LNCAP (cell line): Measurements from ENCODE around the gene IPO13.
A peak's percentile ranks its signal among the peaks of the same experiment; 100 is the strongest.

ENCODE experiments used
- CTCF ChIP-seq: fragments of 450-650 bp; IDR thresholded peaks from 2 replicates; pipeline ENCODE4 v1.5.1; 2017; ENCODE audit warnings: mild to moderate bottlenecking

IPO13 gene

GRCh38 chr1:43932786-43933385 lies 13.9 kb upstream of the IPO13 start:
- TF ChIP-seq CTCF = no peak

GRCh38 chr1:43933386-43934100 lies 13.2 kb upstream of the IPO13 start, which contains the start of gene ARTN:
Gene ARTN, plus strand, starts transcription at chr1:43933801. Its CDS starts 1,856 bp downstream, at chr1:43935657.
- TF ChIP-seq CTCF = no peak

- TF ChIP-seq CTCF = peak; percentile 89
Observed at GRCh38 chr1:43934101-43934985, 12.4 kb upstream of the IPO13 start.

GRCh38 chr1:43934986-43935324 lies 11.8 kb upstream of the IPO13 start:
- no peak; the same call in 1 of the 2 replicates for TF ChIP-seq CTCF

GRCh38 chr1:43935711-43936427 lies 10.9 kb upstream of the IPO13 start:
- no peak for TF ChIP-seq CTCF

- TF ChIP-seq CTCF = no peak; the same call in 1 of the 2 replicates
Observed at GRCh38 chr1:43936431-43937151, 10.2 kb upstream of the IPO13 start.
